ENCODE data around the gene MYH10. TPM values are rescaled to one million over a fixed set of nuclear protein-coding genes. Genes with fewer than 3 reads are reported as not detected.

The MYH10 gene
- total RNA-seq, 1 experiment from 2014 or later = 84.4 TPM

DNA sequence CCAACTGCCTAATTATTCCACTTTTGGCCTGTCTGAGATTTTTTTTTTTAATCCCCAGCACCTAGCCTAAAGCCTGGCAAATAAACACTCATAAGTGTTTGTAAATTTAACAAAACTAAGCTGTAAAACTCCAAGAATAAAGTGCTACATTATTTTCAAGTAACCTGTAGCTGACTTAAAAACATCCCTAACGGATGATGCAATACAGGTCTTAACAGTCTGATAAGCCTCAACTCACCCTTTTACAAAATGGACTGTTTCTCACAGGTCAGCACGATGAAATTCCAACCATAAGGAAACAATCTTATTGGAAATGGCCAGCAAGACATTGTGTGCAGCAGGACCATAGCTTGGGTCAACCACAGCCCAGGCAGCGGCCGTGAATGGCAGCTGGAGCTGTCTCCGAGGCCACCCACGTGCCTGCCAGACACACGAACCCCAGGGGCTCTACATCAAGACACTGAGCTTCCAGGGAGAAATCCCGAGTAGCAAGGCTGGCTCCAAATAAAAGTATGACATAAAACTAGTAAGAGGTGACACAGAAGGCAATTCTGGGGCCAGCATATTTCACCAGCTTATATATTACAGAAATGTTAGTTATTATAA, 135.9 kb downstream of the MYH10 start:
- DNase-seq = no peak
- peaks cover 55% of the 10 kb centered on the region for H3K36me3 ChIP-seq (replicated peaks; ENCODE audit: control insufficient read depth, insufficient read depth, low read length)
- no peak overlapping the region for H3K4me3 ChIP-seq (ENCODE audit: insufficient read depth, low read depth, low read length)
- H3K27me3 ChIP-seq (ENCODE audit: control insufficient read depth, insufficient read depth, low read length) = no peaks in the 10 kb centered on the region

DNA sequence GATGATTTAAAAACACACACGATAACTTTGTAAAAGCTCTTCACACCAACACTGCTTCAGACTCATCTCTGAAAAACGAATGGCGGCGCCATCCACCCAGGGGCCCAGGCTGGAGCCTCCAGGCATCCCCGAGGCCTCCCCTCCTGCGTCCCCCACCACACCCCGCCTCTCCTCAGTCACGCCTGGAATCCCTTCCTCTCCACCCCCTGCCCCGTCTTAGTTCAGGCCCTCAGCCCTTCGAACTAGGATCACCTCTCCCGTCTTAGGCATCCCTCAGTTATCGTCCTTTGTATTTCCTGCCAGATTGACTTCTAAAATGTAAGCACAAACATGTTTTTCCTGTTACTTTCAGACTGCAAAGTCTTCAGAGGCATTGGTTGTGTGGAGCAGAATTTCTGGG, 136.5 kb downstream of the MYH10 start:
- Histone ChIP-seq H3K4me3 (ENCODE audit: insufficient read depth, low read depth, low read length) (no peak overlapping the region), H3K36me3 (replicated peaks; ENCODE audit: control insufficient read depth, insufficient read depth, low read length) (peaks cover 50% of the 10 kb centered on the region), H3K27me3 (ENCODE audit: control insufficient read depth, insufficient read depth, low read length) (no peaks in the 10 kb centered on the region)
- DNase-seq = no peak

DNA sequence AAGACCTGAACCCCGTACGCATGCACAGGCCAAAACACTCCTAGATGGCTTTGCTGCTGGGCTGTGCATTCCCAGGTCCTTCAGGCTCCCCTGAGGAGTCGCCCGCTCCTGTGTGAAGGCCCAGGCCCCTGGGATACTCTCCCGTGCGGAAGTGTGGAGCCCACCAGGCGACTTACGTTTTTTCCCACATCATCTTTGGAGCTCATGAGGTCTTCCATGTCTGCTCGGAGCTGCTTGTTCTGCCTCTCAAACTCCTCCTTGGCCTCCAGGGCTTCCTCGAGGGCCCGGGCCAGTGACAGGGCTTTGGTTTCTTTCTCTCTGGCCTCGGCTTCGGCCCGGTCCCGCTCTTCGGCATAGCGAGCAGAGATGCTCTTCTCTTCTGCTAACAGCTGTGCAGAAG, 138.4 kb downstream of the MYH10 start:
- peaks cover 63% of the 10 kb centered on the region for H3K36me3 ChIP-seq (replicated peaks; ENCODE audit: control insufficient read depth, insufficient read depth, low read length)
- no peak overlapping the region for H3K4me3 ChIP-seq (ENCODE audit: insufficient read depth, low read depth, low read length)
- H3K27me3 ChIP-seq (ENCODE audit: control insufficient read depth, insufficient read depth, low read length) = no peaks in the 10 kb centered on the region
- no peak for DNase-seq

DNA sequence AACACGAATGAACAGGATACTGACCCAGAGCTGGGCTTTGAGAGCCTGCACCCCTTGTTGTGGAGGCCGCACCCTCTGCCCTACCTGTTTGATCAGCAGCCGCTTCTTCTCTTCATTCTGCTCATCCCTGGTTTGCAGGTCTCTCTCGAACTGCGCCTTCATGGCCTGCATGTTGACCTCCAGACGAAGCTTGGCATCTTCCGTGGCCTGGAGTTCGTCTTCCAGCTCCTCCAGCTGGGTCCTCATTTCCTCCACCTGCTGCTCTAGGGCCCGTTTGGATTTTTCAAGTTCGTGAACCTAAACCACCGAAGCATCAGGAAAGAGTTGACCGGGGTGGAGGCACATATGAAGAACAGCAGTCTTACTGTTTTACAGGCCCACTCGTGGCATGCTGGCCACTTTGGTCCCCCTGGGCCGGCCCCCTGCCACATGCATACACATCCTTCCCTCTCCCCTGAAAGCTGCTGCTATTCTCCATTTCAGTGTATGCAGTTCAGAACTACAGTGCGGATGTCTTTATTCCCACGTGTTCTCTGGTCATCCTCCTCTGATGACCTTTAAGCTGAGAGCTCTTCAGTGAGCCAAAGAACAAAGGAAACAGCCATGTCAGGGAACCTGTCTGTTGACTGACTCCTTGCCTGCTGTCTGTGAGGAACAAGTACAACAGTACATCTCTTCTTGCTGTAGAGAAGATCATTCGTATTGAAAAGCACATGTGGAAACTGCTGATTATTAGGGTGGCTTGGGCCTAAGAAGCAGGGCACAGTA, 140.1 kb downstream of the MYH10 start:
- Histone ChIP-seq H3K36me3 (replicated peaks; ENCODE audit: control insufficient read depth, insufficient read depth, low read length) (peaks cover 64% of the 10 kb centered on the region), H3K4me3 (ENCODE audit: insufficient read depth, low read depth, low read length) (no peak overlapping the region), H3K27me3 (ENCODE audit: control insufficient read depth, insufficient read depth, low read length) (no peaks in the 10 kb centered on the region)
- DNase-seq = peak; percentile 13

DNA sequence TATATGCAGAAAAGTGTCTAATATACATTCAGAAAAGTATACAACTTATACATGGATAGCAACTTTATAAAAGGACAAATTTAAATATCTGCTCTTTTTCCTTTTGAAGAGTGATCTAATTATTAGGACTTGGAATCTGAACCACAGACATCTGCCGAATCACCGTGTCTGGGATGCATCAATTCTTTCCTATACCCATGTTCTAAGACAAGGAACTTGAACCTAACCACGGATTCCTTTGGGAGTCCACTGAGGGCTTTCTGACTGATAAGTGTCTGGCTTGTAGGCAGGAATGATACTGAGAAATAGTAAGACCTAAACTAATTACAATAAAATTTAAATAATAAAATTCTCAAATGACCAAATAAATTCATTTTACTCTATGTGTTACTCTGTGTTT, 140.7 kb downstream of the MYH10 start:
- Histone ChIP-seq H3K36me3 (replicated peaks; ENCODE audit: control insufficient read depth, insufficient read depth, low read length) (peaks cover 62% of the 10 kb centered on the region), H3K27me3 (ENCODE audit: control insufficient read depth, insufficient read depth, low read length) (no peaks in the 10 kb centered on the region), H3K4me3 (ENCODE audit: insufficient read depth, low read depth, low read length) (no peak overlapping the region)
- no peak for DNase-seq

DNA sequence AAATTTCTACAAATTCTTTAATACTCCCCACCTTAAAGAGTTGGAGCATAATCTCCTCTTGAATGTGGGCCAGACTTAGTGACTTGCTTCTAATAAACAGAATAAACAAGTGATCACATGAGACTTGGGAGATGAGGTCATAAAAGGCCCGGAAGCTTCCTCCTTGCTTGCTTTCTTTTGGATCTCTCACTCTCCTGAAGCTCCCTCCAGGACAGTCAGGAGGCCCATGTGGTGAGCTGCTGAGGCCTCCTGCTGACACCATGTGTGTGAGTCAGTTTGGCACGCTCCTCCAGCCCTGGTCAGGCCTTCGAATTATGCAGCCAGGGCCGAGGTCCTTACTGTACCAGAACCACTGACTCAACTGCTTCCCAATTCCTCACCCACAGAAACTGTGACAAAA, 141.6 kb downstream of the MYH10 start:
- H3K4me3 ChIP-seq (ENCODE audit: insufficient read depth, low read depth, low read length) = no peak overlapping the region
- no peaks in the 10 kb centered on the region for H3K27me3 ChIP-seq (ENCODE audit: control insufficient read depth, insufficient read depth, low read length)
- DNase-seq = peak; percentile 32
- H3K36me3 ChIP-seq (replicated peaks; ENCODE audit: control insufficient read depth, insufficient read depth, low read length) = peaks cover 62% of the 10 kb centered on the region

DNA sequence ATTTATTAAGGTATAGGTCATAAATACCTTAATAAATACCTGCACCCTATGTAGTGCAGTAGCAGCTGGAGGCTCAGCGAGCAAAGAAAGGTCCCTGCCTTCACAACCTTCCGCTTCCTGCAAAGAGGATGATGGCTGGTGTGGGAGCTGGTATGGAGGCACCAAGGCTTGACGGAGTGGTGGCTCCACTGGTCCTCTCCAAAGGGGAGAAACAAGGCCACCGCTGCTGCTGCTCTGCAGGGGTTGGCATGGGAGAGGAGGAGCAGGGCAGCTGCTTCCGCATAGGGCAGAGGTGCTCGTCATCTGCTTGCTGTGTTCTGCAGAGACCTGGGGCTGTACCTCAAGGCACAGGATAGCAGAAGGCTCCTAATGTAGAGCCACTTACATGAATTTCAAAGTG, 142.0 kb downstream of the MYH10 start:
- no peak overlapping the region for H3K4me3 ChIP-seq (ENCODE audit: insufficient read depth, low read depth, low read length)
- H3K27me3 ChIP-seq (ENCODE audit: control insufficient read depth, insufficient read depth, low read length) = no peaks in the 10 kb centered on the region
- H3K36me3 ChIP-seq (replicated peaks; ENCODE audit: control insufficient read depth, insufficient read depth, low read length) = peaks cover 62% of the 10 kb centered on the region
- peak; percentile 8 for DNase-seq

DNA sequence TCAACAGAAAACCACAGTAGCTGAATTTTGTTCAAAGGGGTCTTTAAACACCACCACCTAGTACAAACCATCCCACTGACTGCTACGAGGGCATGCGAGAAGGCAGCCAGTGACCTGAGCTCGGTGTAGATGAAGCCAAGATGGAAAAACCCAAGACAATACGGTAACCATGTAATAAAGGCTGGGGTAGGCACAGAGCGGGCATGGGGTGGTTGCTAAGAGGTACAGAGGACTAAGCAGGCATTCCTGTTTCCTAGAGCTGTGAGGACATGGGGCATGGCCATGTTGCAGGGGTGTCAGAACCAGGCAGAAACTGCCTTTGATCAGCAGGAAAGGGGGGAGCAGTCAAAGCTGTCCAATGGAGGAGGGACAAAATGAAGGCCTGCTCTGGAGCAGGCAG, 142.8 kb downstream of the MYH10 start:
- peaks cover 65% of the 10 kb centered on the region for H3K36me3 ChIP-seq (replicated peaks; ENCODE audit: control insufficient read depth, insufficient read depth, low read length)
- no peaks in the 10 kb centered on the region for H3K27me3 ChIP-seq (ENCODE audit: control insufficient read depth, insufficient read depth, low read length)
- H3K4me3 ChIP-seq (ENCODE audit: insufficient read depth, low read depth, low read length) = no peak overlapping the region
- DNase-seq = peak; percentile 16

DNA sequence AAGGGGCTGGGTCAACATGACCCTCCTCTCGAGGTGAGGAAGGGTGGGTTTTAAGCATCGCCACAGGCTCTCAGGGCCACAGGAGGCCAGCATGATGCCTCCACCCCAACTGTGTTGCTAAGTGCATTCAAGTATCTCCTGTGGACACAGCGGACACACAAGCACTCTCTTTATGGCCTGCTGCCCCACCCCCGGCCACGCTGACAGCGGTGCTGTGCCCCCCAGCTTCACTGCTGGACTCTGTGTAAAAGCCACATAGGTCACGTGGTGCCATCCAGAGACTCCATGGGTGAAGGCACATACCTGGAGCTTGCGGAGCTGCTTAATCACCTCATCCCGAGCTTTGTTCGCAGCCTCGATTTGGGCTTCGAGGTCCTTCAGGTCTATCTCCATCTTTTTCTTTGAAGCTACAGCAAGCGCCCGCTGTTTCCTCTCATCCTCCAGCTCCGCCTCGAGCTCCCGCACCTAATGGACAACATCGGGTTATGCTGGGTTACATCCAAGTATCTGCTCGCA, 143.3 kb downstream of the MYH10 start:
- H3K27me3 ChIP-seq (ENCODE audit: control insufficient read depth, insufficient read depth, low read length) = no peaks in the 10 kb centered on the region
- H3K4me3 ChIP-seq (ENCODE audit: insufficient read depth, low read depth, low read length) = no peak overlapping the region
- H3K36me3 ChIP-seq (replicated peaks; ENCODE audit: control insufficient read depth, insufficient read depth, low read length) = peaks cover 66% of the 10 kb centered on the region
- DNase-seq = peak; percentile 15

DNA sequence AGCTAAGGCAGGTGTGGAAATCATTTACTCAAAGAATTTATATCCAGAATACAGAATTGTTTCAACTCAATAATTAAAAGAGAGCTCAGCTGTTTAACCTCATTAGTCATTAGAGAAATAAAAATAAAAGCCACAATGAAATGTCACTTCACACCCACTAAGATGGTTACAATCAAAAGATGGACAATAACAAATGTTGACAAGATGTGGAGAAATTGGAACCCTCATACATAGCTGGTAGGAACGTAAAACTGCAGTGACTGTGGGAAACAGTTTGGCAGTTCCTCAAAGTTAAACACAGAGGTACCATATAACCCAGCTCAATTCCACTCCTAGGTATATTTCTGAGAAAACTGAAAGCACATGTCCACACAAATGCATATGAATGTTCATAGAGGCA, 145.0 kb downstream of the MYH10 start:
- Histone ChIP-seq H3K36me3 (replicated peaks; ENCODE audit: control insufficient read depth, insufficient read depth, low read length) (peaks cover 57% of the 10 kb centered on the region), H3K4me3 (ENCODE audit: insufficient read depth, low read depth, low read length) (no peak overlapping the region), H3K27me3 (ENCODE audit: control insufficient read depth, insufficient read depth, low read length) (no peaks in the 10 kb centered on the region)
- no peak for DNase-seq

DNA sequence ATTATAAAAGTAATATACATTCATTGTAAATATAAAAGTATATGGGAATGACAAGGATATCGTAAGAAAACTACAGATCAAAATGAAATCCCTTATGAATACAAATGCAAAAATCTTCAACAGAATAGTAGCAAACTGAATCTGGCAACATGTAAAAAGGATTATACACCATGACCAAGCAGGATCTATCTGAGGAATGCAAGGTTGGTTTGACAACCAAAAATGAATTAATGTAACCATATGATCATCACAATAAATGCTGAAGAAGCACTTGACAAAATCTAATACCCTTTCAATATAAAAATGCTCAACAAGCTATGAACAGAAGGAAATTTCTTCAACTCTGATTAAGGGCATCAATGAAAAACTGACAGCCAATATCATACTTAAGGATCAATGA, 146.1 kb downstream of the MYH10 start:
- no peaks in the 10 kb centered on the region for H3K27me3 ChIP-seq (ENCODE audit: control insufficient read depth, insufficient read depth, low read length)
- peaks cover 61% of the 10 kb centered on the region for H3K36me3 ChIP-seq (replicated peaks; ENCODE audit: control insufficient read depth, insufficient read depth, low read length)
- H3K4me3 ChIP-seq (ENCODE audit: insufficient read depth, low read depth, low read length) = no peak overlapping the region
- no peak for DNase-seq

DNA sequence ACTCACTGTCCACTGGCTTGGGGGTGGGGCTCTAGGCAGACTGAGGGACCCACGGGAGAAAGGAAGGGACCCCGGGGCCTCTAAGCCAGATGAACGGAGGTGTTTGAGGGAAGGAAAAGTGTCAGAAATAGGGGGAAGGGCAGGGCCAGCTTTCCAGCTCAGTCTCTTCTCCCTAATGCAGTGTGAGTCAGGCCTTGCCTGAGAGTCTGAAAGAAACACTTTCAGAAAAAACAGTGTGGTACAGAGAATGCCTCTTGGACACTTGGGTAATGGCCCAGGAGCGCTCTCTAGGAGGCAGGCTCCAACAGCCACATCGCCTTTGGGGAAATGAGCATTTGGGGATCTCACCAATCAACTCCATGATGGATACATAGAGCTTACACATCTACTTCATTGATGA, 148.0 kb downstream of the MYH10 start:
- H3K4me3 ChIP-seq (ENCODE audit: insufficient read depth, low read depth, low read length) = no peak overlapping the region
- H3K27me3 ChIP-seq (ENCODE audit: control insufficient read depth, insufficient read depth, low read length) = no peaks in the 10 kb centered on the region
- no peak for DNase-seq
- H3K36me3 ChIP-seq (replicated peaks; ENCODE audit: control insufficient read depth, insufficient read depth, low read length) = peaks cover 58% of the 10 kb centered on the region

DNA sequence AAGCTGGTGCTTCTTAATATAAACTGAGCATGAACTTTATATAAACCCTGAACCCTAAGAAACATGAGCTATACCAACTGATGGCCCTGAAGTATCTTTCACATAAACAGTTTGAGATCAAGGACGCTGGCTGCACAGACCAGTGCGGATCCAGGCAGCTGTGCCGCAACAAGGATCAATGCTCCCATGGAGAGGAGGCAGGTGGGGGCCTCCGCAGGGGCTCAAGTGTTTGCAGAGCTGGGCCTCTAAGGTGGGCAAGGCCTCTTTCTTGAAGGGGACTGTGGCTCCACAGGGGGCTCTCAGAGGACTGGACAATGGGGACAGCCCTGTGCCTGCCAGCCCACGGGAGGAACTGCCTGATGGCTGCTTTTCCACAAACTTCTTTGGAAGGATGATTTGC, 148.8 kb downstream of the MYH10 start:
- DNase-seq = peak; percentile 30
- no peak overlapping the region for H3K4me3 ChIP-seq (ENCODE audit: insufficient read depth, low read depth, low read length)
- H3K27me3 ChIP-seq (ENCODE audit: control insufficient read depth, insufficient read depth, low read length) = no peaks in the 10 kb centered on the region
- H3K36me3 ChIP-seq (replicated peaks; ENCODE audit: control insufficient read depth, insufficient read depth, low read length) = peaks cover 55% of the 10 kb centered on the region

DNA sequence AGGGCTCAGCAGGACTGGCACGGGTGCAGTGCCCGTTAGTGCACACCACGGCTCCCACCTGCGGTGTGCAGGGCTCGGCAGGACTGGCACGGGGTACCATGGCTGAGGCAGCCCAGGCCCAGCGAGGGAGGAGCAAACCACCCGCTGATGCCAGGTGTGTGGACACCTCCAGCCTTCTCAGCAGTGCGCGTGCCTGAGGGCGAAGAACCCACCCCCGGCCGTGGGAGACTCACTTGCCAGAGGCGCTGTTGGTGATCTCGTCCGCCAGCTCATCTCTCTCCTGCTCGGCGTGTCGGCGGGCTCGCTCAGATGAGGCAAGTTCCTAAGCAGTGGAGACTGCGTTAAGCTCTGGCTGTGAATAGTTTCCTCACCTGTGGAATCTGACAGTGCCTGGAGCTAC, 149.4 kb downstream of the MYH10 start:
- Histone ChIP-seq H3K27me3 (ENCODE audit: control insufficient read depth, insufficient read depth, low read length) (no peaks in the 10 kb centered on the region), H3K36me3 (replicated peaks; ENCODE audit: control insufficient read depth, insufficient read depth, low read length) (peaks cover 61% of the 10 kb centered on the region), H3K4me3 (ENCODE audit: insufficient read depth, low read depth, low read length) (no peak overlapping the region)
- DNase-seq = peak; percentile 56

Measured in H7 (cell line).